ENCODE measurements around the gene LBX1.

DNA sequence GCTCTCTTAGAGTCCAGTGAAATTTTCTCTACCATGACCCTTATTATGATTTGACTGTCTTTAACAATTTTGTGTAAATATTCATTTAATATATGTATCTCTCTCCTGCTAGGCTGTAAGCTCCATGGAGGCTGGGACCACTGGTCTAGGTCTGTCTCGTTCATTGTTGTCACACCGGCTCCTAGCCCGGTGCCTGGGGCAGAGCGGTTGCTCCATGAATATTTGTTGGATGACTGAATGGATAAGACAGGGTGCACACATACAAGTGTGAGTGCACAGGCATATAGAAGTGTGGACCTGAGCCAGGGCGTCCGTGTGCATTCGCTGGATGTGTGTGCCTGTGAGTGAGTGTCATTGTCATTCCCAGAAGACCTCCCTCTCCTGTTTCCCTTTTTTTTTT is 20.9 kb upstream of the LBX1 start:
- no peak for TF ChIP-seq EP300 (IDR thresholded peaks at IDR 0.05; ENCODE audit: borderline replicate concordance)
- no peak for TF ChIP-seq TAF1 (IDR thresholded peaks at IDR 0.05; ENCODE audit: low read depth)
- no peak for TF ChIP-seq RAD21 (IDR thresholded peaks at IDR 0.05; ENCODE audit: low read depth)
- TF ChIP-seq CREB1 (IDR thresholded peaks at IDR 0.05; ENCODE audit: low read depth): no peak
- TF ChIP-seq, protein P1, sequence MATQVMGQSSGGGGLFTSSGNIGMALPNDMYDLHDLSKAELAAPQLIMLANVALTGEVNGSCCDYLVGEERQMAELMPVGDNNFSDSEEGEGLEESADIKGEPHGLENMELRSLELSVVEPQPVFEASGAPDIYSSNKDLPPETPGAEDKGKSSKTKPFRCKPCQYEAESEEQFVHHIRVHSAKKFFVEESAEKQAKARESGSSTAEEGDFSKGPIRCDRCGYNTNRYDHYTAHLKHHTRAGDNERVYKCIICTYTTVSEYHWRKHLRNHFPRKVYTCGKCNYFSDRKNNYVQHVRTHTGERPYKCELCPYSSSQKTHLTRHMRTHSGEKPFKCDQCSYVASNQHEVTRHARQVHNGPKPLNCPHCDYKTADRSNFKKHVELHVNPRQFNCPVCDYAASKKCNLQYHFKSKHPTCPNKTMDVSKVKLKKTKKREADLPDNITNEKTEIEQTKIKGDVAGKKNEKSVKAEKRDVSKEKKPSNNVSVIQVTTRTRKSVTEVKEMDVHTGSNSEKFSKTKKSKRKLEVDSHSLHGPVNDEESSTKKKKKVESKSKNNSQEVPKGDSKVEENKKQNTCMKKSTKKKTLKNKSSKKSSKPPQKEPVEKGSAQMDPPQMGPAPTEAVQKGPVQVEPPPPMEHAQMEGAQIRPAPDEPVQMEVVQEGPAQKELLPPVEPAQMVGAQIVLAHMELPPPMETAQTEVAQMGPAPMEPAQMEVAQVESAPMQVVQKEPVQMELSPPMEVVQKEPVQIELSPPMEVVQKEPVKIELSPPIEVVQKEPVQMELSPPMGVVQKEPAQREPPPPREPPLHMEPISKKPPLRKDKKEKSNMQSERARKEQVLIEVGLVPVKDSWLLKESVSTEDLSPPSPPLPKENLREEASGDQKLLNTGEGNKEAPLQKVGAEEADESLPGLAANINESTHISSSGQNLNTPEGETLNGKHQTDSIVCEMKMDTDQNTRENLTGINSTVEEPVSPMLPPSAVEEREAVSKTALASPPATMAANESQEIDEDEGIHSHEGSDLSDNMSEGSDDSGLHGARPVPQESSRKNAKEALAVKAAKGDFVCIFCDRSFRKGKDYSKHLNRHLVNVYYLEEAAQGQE (IDR thresholded peaks at IDR 0.05; ENCODE audit: low read depth): no peak
- TF ChIP-seq, protein P2, sequence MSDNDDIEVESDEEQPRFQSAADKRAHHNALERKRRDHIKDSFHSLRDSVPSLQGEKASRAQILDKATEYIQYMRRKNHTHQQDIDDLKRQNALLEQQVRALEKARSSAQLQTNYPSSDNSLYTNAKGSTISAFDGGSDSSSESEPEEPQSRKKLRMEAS (IDR thresholded peaks at IDR 0.05): no peak
- TF ChIP-seq ZBTB7A (IDR thresholded peaks at IDR 0.05; ENCODE audit: low read depth): no peak
